AG20443 (cell line): ENCODE results near the gene OBP2A.

ENCODE experiments used
- DNase-seq: peaks from one replicate; pipeline ENCODE4 v3.0.0; 2012; ENCODE audit warnings: low spot score, mixed read lengths

The OBP2A gene

GRCh38 chr9:135579356-135579755 lies 33.4 kb downstream of the OBP2A start:
- no peak for DNase-seq

- DNase-seq: no peak
Measured at GRCh38 chr9:135579889-135580660, 34.1 kb downstream of the OBP2A start.

GRCh38 chr9:135580664-135581380 lies 34.9 kb downstream of the OBP2A start:
- DNase-seq: no peak

DNA sequence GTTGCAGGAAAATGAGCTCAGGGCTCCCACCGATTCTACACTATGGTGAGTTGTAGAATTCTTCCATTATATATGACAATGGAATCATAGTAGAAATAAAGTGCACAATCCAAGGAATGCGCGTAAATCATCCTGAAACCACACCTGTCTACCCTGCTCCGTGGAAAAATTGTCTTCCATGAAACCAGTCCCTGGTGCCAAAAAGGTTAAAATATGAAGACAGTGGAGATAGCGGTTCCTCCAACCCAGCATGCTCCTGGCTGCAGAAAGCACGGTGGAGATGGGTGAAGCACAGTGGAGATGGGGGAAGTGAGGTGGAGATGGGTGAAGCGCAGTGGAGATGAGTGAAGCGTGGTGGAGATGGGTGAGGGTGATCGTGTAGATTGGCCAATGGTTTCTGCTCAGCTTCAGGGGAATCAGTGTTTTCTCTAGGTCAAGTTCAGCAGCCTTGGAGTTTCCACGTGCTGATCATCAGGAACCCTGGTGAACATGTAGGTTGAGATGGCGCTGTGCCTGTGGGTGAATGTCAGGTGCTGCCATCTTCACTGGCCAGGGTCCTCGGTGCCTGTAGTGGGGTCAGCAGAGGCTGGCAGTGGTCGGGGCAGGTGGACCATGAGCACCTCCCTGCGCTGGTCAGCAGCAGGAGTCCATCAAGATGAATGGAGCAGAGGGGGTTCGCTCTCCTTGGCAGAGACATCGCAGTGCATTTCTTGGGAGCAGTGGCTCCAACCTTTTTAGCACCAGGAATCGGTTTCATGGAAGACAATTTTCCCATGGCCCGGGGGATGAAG lies 35.9 kb downstream of the OBP2A start:
- DNase-seq: no peak

- no peak for DNase-seq
Measured at GRCh38 chr9:135582541-135582940, 36.6 kb downstream of the OBP2A start.

DNA sequence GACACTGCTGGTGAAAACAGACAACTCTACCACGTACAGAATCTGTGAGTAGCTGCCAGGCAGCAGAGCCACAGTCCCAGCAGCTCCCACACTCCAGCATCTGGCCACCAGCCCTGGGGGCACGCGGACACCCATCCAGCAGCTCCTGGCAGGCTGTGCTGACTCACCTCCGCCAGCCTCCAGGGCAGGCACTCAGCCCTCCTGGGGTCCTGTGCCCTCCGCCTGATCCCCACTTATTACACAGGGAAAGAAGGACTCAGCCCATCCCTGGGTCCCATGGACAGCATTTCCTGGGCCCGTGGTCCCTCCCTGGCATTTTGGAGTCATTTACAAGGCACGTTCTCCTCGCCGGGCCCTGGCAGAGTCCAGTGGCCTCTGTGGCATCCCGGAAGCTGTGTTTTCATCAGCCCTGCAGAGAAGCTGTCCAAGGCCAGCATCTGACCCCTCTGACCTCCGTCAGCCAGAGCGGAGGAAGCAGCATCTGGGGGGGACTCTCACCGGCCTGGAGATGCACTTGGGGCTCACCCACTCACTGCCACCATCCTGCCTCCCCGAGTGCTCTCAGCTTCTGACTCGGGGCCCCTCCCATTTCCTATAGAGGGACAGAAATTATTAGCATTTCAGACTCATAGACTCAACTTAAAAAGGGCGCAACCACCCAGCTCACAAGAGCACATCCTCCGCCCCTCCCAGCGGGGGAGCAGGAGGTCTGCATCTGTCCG lies 37.2 kb downstream of the OBP2A start:
- DNase-seq: peak; percentile 23

DNA sequence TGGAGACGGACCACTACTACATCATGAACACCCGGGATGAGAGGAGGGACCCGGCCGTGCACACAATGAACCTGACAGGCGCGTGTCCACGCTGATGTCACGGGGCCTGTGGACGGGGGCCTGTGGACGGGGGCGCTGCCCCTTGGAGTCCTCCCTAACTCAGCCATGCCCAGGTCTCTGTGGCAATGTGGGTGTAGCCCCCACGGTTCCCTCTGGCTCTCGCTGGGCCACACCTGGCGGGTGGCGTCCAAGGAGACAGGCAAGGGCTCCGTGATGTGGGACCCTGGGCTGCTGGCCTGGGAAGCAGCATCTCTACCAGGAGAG lies 37.7 kb downstream of the OBP2A start:
- DNase-seq: no peak

- peak; percentile 11 for DNase-seq
Measured at GRCh38 chr9:135584371-135584770, 38.4 kb downstream of the OBP2A start.

DNA sequence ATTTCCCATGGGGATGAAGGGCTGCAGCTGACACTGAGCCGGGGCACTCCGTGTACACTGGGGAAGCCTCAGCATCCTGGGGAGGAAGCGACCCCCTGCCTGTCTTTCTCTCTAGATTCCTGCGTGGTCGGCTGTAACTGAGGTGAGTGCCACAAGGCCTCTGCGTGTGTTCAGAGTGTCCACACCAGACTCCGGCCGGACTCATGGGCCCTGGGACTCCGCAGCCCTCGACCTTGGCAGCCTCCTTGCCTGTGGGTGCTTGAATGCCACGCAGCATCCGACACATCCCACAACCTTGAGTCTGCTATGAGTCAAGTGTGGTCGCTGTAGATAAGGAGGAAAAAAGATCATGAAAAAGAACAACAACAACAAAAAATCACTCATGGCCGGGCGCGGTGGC lies 39.0 kb downstream of the OBP2A start:
- DNase-seq: no peak

GRCh38 chr9:135586601-135587109 lies 40.7 kb downstream of the OBP2A start:
- DNase-seq: peak; percentile 9

DNA sequence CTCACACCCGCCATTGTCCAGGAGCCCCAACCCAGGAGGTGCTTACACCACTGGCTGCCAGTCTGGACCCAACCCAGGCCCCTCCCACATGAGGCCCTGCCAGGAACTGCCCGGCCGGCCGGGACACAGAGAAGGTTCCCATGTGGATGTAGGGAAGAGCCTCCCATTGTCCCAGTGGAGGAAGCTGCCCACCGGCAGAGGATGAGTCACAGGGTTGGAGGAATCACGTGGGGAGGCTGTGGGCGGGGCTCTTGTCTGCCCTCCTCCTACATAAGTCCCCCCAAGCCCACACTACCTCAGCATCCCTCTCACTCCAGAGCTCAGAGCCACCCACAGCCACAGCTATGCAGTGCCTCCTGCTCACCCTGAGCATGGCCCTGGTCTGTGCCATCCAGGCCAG lies 41.7 kb downstream of the OBP2A start:
- DNase-seq: no peak

GRCh38 chr9:135588371-135588770 lies 42.4 kb downstream of the OBP2A start:
- DNase-seq: peak; percentile 5

- peak; percentile 10 for DNase-seq
Measured at GRCh38 chr9:135588886-135589595, 43.1 kb downstream of the OBP2A start.

DNA sequence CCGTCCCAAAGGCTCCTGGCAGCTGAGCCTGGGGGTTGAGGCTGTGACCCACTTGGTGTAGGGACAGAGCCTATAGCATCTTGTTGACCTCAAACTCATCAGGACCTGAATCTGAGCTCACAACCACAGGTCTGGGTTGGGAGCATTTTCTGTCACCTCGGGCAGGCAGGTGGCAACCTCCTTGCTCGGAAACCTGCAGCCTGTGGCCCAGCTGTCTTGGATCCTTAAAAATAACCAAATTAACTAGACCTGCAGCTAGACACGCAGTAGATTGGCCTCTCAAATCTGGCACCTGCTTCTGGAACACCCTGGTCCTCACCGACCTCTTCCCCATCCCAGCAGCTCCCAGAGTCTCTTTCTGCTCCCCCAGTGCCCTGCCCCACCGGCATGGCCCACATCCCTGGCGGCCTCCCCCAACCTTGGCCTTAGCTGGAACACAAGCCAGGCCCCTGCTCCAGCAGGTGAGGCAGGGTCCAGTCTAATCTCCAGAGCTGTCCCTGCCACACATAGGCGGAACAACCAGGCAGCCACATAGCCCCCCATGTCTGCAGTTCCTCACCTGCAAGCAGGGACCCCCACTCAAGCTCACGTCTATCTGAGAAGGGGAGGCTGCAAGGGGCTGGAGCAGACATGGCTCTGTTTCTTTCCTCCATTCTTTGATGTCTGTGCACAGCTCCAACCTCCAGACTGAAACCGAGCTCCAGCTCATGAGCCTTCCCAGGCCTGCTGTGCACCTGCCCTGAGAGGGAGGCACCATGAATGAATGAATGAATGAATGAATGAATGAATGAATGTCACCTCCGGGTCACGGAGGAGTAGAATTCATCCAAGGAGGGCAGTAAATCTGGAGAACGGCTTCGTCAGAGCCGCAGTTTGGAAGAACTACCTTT lies 43.9 kb downstream of the OBP2A start:
- peak; percentile 9 for DNase-seq

DNA sequence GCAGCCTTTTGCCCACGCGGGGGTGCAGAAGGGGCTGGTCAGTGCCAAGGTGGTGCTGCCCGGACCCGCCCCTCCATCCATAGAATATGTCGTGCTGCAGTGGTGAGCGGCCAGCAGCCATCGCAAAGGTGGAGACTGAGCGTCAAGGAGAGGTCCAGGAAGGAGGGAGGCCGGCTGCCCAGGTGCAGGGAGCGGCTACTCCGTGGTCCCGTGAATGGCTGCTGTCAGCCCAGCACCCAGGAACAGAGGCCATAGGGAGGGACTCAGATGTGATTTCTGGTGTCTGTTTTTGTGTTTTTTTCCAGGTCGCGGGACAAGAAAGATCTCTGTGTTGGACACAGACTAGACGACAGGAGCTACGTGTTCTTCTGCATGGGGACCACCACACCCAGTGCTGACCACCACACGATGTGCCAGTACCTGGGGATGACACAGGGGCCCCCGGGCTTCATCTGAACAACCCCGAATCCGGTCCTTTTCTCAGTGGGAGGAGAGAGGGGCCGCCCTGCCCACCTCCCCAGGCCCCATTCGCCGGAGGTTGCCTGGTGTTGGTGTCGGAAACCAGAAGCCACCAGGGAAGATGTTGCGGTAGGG lies 44.7 kb downstream of the OBP2A start:
- DNase-seq: no peak

DNA sequence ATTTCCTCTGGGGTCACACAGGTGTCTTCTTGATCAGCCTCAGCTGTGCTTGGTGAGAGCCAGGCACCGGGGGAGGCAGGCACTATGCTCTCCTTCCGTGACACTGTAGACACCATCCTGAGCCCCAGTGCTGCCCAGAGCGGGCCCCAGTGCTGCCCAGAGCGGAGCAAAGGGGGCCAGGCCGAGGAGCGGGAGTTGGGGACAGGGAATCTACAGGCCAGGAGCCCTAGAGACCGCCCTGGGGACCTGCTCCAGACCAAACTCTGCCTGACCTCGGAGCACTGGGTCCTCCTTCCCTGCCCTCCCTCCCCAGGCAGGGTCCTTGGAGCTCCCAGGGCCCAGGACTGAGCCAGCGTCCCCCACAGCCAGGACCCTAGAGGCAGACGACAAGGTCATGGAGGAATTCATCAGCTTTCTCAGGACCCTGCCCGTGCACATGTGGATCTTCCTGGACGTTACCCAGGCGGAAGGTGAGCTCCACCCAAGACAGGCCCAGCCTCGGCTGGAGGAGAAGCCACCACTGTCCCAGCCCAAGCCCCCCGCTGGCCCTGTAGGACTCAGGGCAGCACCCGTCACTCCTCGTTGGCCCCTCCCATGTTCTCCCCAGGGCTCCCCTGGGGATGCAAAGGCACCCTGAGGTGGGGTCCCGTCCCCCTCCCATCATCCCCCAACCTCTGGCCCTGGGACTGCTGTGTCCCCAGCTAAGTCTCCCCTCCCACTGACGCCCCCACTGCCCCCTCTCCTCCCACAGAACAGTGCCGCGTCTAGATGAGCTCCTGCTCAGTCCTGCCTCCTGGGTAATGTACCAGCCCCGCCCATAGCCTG lies 45.8 kb downstream of the OBP2A start:
- DNase-seq: peak; percentile 11

DNA sequence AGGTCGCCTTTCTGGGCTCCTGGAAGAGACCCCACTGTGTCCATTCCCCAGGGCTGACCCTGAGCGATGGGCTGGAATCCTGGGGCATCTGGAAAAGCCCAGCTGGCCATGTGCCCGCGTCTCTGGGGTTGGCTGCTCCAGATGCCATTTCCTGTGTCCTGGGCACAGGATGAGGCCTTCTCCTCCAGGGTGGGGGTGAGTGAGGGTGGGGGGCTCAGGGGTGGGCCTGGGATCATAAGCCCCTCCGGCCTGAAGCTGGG lies 46.3 kb downstream of the OBP2A start:
- peak; percentile 17 for DNase-seq

- no peak for DNase-seq
Measured at GRCh38 chr9:135592625-135593024, 46.7 kb downstream of the OBP2A start.

- DNase-seq: no peak
Measured at GRCh38 chr9:135596211-135596610, 50.3 kb downstream of the OBP2A start.
